ENCODE data around the gene NR0B1. TPM values are rescaled to one million over a fixed set of nuclear protein-coding genes. Genes with fewer than 3 reads are reported as not detected.
A peak's percentile ranks its signal among the peaks of the same experiment; 100 is the strongest.

The NR0B1 gene
- total RNA-seq, 1 donor from 2014 or later, result 1.8 TPM

DNA sequence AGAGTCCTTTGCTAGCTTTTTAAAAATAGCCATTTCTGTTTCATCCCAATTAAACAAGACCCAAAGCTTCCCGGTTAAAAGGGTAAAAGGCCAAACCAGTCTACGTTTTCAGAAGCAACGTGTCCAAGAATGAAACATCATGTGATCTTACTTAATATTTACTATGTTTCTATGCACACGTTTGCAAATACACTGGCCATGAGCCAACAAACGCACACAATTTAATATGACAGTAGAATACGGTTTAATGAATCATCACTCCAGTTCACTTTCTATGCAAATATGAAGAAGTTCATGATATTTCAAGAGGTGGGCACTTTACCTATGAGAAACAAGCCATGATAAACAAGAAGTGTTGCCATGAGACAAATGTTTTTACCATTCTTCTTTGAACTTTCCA is 4.3 kb downstream of the NR0B1 start:
- H3K27me3 Mint-ChIP-seq (ENCODE audit: low read depth), result peaks cover 10% of the 10 kb centered on the region
- H3K36me3 Mint-ChIP-seq, result no peaks in the 10 kb centered on the region
- TF ChIP-seq, protein P1, sequence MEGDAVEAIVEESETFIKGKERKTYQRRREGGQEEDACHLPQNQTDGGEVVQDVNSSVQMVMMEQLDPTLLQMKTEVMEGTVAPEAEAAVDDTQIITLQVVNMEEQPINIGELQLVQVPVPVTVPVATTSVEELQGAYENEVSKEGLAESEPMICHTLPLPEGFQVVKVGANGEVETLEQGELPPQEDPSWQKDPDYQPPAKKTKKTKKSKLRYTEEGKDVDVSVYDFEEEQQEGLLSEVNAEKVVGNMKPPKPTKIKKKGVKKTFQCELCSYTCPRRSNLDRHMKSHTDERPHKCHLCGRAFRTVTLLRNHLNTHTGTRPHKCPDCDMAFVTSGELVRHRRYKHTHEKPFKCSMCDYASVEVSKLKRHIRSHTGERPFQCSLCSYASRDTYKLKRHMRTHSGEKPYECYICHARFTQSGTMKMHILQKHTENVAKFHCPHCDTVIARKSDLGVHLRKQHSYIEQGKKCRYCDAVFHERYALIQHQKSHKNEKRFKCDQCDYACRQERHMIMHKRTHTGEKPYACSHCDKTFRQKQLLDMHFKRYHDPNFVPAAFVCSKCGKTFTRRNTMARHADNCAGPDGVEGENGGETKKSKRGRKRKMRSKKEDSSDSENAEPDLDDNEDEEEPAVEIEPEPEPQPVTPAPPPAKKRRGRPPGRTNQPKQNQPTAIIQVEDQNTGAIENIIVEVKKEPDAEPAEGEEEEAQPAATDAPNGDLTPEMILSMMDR (IDR thresholded peaks at IDR 0.05; ENCODE audit: unreplicated experiment), result no peak
- no peak for DNase-seq (ENCODE audit: low spot score in 2 of 2, unreplicated experiment in 2 of 2)
- peak overlapping the region; percentile 35 for H3K27ac Mint-ChIP-seq
- H3K4me3 Mint-ChIP-seq, result no peak overlapping the region
- no peaks in the 10 kb centered on the region for H3K9me3 Mint-ChIP-seq
- H3K4me1 Mint-ChIP-seq, result peaks cover 48% of the 10 kb centered on the region

DNA sequence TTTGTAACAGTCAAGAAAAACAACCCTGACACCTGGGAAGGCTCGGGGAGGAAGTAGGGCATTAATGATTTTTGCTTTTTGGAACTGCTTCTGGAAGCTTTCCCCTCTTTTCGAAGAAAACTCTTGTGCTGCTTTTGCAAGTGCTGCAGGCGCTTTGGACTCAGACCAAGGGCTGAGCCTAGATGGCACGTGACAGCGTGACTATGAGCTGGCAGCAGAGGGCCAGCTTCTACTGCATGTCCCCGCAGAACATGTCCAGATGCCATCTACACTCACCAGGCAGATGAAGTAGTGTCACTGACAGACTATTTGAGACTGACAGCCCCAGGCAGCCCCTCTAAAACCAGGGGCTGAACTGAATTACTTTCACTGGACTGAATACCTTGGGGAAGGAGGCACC is 6.2 kb downstream of the NR0B1 start:
- H3K4me3 Mint-ChIP-seq, result no peak overlapping the region
- H3K27me3 Mint-ChIP-seq (ENCODE audit: low read depth), result peaks cover 3% of the 10 kb centered on the region
- no peak for DNase-seq (ENCODE audit: low spot score in 2 of 2, unreplicated experiment in 2 of 2)
- no peak overlapping the region for H3K27ac Mint-ChIP-seq
- TF ChIP-seq, protein P1 (IDR thresholded peaks at IDR 0.05; ENCODE audit: unreplicated experiment), result no peak
- no peaks in the 10 kb centered on the region for H3K9me3 Mint-ChIP-seq
- no peaks in the 10 kb centered on the region for H3K36me3 Mint-ChIP-seq
- H3K4me1 Mint-ChIP-seq, result peaks cover 48% of the 10 kb centered on the region

DNA sequence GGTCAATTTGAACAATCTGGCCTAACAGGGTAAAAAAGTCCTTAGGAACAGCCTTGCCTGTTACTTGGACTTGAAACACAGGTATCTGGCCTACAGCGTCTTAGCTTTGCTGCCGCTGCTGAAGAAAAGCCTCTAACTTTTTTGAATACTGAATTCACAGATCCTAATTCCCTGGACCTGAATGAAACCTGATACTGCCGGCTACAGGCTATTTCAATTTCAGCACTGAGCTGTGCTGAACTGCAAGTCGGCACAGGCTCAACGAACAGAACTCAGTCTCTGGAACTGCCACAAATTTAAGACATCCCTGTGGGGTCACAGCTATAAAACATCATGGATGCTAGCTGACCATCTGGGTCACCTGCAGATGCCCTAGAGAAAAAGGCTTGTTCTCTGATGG is 7.2 kb downstream of the NR0B1 start:
- Mint-ChIP-seq H3K9me3 (no peaks in the 10 kb centered on the region), H3K4me3 (no peak overlapping the region)
- DNase-seq (ENCODE audit: low spot score in 2 of 2, unreplicated experiment in 2 of 2), result no peak

DNA sequence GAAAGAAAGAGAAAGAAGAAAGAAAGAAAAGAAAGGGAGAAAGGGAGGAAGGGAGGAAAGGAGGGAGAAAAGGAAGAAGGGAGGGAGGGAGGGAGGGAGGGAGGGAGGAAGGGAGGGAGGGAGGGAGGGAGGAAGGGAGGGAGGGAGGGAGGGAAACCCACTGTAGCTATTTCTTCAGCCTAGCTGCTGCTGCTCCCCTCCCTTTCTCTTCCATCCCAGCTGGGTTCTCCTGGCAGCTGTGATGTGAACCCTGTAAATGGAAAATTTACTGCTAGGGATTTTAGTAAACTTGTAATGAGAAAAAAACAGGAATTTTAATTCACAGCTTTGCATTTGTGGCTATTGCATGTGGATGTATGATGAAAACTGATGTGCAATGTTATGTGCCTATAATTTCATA is 8.0 kb downstream of the NR0B1 start:
- no peak overlapping the region for H3K4me3 Mint-ChIP-seq
- H3K27me3 Mint-ChIP-seq (ENCODE audit: low read depth), result no peaks in the 10 kb centered on the region
- H3K36me3 Mint-ChIP-seq, result no peaks in the 10 kb centered on the region
- H3K4me1 Mint-ChIP-seq, result peaks cover 51% of the 10 kb centered on the region
- TF ChIP-seq, protein P1 (IDR thresholded peaks at IDR 0.05; ENCODE audit: unreplicated experiment), result no peak
- H3K27ac Mint-ChIP-seq, result no peak overlapping the region
- H3K9me3 Mint-ChIP-seq, result no peaks in the 10 kb centered on the region
- DNase-seq (ENCODE audit: low spot score in 2 of 2, unreplicated experiment in 2 of 2), result no peak

More for the DNA sequence above, 7.2 kb downstream of the NR0B1 start:
- H3K4me1 Mint-ChIP-seq, result peaks cover 50% of the 10 kb centered on the region
- TF ChIP-seq, protein P1 (IDR thresholded peaks at IDR 0.05; ENCODE audit: unreplicated experiment), result no peak
- no peaks in the 10 kb centered on the region for H3K27me3 Mint-ChIP-seq (ENCODE audit: low read depth)
- H3K27ac Mint-ChIP-seq, result peak overlapping the region; percentile 27
- H3K36me3 Mint-ChIP-seq, result no peaks in the 10 kb centered on the region

DNA sequence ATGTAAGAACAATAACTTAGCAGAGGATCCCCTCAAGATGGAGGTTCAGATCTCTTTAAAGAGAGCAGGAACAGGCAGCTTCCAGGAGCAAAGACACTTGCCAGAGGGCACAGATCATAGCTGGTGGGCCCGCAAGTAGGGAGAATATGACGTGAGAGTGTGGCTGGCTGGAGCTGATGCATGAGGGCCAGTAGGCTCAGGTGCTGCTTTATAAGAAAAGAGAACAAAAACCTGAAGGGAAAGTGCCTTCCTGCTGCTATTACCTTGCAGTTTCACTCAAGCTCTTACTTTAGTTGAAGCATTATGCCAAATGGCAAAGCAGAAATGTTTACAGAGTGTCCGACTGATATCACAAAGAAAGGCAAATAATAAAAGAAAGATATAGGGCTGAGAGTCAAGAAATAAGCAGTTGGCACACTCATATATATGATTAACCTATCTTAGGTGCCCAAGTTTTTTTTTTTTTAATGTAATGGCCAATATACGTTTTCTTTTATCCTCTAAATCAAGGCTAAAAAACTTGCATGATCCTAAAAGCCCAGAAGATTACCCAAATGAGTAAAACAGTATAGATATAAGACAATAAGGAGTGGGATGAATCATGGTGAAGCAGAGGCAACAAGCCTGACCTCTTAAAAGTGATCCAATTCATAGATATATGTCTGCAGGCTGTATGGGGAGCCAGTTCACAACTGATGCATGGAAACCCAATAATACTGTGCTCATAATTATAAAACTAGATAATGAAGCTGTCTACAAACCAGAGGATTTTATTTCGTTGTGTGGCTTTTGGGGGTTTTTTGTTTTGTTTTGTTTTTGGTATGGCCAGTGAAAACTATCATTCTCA is 12.6 kb downstream of the NR0B1 start:
- Mint-ChIP-seq H3K27ac (no peak overlapping the region), H3K4me1 (peaks cover 14% of the 10 kb centered on the region), H3K27me3 (ENCODE audit: low read depth) (no peaks in the 10 kb centered on the region), H3K4me3 (no peak overlapping the region), H3K36me3 (no peaks in the 10 kb centered on the region), H3K9me3 (peaks cover 11% of the 10 kb centered on the region)
- no peak for DNase-seq (ENCODE audit: low spot score in 2 of 2, unreplicated experiment in 2 of 2)
- TF ChIP-seq, protein P1 (IDR thresholded peaks at IDR 0.05; ENCODE audit: unreplicated experiment), result no peak
